ENCODE results near the gene SELENOW.

DNA sequence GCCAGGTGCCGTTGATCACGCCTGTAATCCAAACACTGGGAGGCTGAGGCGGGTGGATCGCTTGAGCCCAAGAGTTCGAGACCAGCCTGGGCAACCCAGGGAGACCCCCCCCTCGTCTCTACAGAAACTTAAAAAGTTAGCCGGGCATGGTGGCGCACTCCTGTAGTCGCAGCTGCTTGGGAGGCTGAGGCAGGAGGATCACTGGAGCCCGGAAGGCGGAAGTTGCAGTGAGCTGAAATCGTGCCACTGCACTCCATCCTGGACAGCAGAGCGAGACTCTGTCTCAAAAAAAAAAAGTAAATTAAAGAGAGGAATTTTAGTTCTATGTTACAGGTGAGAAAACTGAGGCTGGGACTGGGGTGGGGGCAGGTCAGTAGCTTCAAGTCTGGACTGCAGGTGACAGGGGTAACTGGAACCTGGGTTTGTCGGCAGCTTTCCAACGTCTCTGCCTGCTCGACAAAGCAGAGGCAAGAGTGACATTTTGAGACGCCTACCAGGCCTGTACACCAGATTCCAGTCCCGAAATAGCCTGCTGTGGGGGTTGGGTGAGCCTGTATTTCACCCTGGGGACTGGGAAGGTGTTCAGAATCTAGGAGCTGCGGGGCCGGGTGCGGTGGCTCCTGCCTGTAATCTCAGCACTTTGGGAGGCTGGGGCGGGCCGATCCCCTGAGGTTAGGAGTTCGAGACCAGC is 1.2 kb downstream of the SELENOW start:
- TF ChIP-seq, protein P1, sequence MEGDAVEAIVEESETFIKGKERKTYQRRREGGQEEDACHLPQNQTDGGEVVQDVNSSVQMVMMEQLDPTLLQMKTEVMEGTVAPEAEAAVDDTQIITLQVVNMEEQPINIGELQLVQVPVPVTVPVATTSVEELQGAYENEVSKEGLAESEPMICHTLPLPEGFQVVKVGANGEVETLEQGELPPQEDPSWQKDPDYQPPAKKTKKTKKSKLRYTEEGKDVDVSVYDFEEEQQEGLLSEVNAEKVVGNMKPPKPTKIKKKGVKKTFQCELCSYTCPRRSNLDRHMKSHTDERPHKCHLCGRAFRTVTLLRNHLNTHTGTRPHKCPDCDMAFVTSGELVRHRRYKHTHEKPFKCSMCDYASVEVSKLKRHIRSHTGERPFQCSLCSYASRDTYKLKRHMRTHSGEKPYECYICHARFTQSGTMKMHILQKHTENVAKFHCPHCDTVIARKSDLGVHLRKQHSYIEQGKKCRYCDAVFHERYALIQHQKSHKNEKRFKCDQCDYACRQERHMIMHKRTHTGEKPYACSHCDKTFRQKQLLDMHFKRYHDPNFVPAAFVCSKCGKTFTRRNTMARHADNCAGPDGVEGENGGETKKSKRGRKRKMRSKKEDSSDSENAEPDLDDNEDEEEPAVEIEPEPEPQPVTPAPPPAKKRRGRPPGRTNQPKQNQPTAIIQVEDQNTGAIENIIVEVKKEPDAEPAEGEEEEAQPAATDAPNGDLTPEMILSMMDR (IDR thresholded peaks at IDR 0.05): no peak
- TF ChIP-seq POLR2AphosphoS5 (IDR thresholded peaks at IDR 0.05) (no peak), POLR2A (IDR thresholded peaks at IDR 0.05) (no peak)

Data from breast epithelium (tissue), 3 donors.